NCI-H2196 treated with DMSO at 0.1 percent for 48 hours (cell line): ENCODE measurements around the gene CENPC.
"Not testable (repeated sequence)": the region's sequence is repeated elsewhere in the genome, so short reads cannot be mapped to it uniquely, and the experiment has no call there.

ENCODE experiments used
- DNase-seq: peaks from one replicate; lab custom pipeline; 2025; ENCODE audit not compliant: unreplicated experiment; lab: John Stamatoyannopoulos, UW

The CENPC gene

DNA sequence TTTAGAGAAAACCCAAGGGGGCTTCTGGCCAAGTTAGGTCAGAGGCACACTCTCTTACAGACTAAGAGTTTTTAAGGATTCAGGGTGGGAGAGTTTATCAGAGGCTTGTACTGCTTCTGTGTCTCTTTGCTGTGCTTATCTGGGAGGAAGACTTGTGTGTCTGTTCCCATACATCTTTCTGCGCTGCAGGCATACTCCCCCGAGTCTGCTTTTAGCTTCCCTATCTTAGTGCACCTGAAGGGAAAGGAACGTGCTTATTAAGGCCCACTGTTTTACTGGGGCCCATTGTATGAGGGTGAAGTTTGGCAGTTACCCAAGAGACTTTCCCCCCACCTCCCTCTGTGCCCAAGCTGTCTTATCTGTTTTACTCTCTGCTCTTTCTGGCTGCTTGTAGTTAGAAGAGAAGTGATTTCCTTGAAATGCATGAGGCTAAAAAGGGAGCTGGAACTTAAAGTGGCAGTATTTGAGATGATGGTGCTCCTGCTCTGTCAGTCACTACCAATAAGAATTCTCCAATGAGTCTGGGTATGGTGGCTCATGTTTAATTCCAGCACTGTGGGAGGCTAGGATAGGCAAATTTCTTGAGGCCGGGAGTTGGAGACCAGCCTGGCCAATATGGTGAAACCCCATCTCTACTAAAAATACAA is 7.0 kb upstream of the CENPC start:
- DNase-seq: not testable (repeated sequence)

DNA sequence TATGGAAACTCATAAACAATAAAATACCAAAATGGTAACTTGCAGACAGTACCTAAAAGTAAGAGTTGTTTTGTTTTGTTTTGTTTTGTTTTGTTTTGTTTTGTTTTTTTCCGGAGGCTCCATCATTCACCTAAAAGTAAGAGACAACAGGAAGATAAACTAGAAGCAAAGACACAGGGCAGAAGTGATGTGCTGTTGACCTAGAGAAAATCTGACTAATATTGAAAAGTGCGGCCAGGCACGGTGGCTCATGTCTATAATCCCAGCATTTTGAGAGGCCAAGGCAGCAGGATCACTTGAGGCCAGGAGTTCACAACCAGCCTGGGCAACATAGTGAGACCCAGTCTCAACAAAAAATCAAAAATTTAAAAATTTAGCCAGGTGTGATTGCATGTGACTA is 5.6 kb upstream of the CENPC start:
- DNase-seq: no peak

DNA sequence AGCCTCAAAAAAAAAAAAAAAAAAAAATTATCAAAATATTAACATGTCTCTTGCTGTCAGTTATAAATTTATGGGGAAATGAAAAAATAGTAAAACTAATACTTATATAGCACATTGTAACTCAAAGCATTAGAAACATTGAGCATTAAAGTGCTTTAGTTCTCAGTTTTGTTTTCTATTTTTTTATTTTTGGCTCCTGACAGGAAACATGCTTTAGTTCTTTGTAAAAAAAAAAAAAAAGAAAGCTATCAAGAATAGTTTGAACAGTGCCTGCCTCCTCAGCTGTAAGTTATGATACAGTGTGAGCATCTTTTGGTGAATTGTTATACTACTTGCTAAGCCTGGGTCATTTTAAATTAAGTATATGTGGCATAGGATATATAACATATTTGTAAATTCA is 5.1 kb upstream of the CENPC start:
- DNase-seq: no peak

DNA sequence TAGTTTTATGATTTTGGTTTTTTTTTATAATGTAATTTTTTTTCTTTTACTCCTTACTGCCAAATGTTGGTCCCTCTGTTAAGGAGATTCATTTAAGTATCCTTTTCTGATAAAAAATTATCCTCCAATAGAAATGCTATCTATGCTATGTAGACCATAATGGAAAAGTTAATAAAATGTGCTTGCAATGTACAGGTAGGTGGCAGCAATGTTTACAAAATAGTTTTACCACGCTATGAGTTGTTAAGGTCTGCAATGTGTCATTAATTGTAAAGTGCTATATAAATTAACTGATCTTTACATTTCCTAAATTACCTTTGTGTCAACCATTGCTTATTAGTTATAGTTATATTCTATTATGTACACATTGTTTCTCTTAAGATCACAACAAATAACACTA is 3.8 kb upstream of the CENPC start:
- no peak for DNase-seq

DNA sequence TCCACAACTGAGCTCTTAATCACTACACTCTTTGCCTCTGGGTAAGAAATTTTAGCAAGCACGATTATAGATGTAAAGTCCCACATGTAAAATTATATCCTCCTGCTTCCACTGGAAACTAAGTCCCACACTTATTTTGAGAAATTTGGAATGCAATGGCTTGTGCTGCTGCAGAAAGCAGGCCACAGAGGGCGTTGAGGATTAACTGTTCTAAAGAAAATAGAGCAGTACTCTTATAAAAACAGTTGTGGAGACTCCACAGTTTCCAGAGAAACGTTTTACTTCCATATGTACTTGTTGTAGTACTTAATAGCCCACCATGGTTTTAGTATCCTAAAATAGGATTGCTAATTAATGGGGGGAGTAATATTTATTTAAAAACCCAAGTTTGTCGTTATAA is 1.7 kb upstream of the CENPC start:
- DNase-seq: no peak

DNA sequence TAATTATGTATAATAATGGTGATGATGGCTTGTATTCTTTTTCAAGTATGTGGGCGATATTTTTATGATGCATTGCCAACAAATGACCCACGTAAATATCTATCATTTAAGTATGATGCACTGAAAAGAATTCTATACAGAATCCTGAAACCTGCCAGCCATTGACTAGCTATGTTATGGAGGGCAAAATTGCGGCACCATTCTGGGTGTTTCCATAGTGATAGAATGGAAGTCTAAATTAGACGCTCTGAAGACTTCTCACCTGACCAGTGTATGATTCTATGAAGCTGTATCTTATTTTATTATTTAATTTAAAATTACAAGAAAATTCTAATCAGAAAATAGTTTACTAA is 677 bp upstream of the CENPC start:
- DNase-seq: no peak

DNA sequence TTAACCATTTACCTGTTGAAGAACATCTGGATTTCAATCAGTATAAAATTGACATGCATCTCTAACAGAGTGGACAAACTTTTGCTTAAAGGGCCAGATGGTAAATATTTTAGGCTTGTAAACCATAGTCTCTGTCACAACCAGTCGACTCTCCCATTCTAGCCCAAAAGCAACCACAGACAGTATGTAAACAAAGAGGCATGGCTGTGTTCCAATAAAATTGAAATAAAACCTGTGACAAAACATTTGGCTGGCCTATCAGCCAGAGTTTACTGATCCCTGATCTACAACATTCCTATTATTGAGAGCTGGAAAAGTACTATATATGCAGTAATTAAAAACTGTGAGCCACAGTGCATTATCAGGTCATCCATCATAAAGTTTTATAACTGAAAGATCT is 3.2 kb downstream of the CENPC start:
- DNase-seq: no peak

DNA sequence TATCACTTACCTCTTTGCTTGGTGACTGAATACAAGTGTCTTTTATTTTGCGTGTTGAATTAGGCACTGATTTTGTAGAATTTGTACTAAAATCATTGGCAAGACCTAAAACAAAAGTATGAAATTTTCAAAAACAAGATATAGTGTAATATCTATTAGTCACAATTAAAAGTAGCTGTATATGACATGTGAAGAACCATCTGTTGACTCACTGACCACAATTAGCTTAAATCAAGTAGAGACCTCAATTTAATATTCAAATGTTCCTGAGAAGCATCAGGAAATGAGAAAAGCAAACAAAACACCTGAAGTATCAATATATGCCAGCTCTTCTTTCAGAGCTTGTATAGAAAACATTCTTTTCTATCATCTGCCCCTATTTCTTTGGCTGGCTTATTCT is 5.5 kb downstream of the CENPC start:
- DNase-seq: no peak

DNA sequence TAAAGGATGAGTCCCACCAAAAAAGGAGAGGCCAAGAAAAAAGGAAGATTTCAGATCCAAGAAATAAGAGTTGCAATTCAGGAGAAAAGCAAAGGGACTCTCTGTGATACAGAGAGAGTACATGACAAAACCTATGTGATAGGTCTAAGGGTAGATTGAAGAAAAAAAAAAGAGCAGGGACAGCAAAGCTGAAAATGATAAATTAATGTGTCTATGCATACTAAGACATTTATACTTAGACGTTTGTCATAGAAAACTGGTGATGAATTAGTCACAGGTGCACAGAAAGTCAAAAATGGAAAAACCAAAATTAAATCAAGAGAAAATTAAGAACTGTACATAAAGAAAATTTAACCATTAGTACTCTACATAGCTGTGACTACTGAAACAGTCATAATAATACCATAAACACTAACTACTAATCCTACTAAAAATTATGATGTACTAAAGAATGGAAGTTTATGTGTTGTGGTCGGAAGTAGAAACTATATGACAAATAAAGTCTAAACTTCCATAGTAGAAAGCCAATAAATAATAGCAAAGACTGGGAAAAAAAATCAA is 9.9 kb downstream of the CENPC start:
- DNase-seq: no peak

DNA sequence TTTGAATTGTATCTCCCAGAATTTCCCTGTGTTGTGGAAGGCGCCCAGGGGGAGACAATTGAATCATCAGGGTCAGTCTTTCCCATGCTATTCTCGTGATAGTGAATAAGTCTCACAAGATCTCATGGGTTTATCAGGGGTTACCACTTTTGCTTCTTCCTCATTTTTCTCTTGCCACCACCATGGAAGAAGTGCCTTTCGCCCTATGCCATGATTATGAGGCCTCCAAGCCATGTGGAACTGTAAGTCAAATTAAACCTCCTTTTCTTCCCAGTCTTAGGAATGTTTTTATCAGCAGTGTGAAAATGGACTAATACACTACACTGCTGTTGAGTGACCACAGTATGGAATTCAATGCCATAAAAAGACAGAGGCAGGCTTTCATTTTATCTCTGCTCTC is 12.2 kb downstream of the CENPC start:
- no peak for DNase-seq

DNA sequence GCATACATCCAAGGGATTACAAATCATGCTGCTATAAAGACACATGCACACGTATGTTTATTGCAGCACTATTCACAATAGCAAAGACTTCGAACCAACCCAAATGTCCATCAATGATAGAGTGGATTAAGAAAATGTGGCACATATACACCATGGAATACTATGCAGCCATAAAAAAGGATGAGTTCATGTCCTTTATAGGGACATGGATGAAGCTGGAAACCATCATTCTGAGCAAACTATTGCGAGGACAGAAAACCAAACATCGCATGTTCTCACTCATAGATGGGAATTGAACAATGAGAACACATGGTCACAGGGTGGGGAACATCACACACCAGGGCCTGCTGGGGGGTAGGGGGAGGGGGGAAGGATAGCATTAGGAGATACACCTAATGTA is 12.9 kb downstream of the CENPC start:
- not testable (repeated sequence) for DNase-seq

DNA sequence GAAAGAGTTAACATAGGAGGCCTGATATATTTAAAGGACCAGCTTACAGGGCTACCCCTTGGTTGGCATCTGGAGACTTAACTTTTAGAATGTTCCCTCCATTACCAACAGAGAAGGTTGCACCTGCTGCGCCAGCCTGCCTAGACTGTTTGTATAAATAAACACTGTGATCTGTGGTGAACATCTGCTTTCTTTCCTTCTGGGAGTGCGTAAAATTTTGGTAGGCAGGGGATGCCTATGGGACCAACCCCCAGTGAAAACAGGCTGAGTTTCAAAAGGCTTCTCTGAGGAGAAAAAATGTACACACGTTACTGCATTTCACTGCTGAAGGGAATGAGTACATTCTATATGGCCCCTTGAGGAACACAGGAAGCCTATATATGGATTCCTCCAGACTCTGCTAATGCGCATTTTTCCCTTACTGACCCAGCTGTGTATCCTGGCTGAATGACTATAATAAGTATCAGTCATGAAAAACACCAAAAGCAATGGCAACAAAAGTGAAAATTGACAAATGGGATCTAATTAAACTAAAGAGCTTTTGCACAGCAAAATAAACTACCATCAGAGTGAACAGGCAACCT is 13.8 kb downstream of the CENPC start:
- no peak for DNase-seq

DNA sequence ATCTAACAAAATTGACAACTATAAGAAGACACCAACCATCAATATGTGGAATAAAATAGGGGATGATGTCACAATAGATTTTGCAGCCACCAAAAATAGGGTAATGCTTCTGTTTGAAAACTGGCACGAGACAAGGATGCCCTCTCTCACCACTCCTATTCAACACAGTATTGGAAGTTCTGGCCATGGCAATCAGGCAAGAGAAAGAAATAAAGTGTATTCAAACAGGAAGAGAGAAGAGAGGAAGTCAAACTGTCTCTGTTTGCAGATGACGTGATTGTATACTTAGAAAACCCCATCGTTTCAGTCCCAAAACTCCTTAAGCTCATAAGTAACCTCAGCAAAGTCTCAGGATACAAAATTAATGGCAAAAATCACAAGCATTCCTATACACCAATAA is 21.2 kb downstream of the CENPC start:
- DNase-seq: not testable (repeated sequence)

DNA sequence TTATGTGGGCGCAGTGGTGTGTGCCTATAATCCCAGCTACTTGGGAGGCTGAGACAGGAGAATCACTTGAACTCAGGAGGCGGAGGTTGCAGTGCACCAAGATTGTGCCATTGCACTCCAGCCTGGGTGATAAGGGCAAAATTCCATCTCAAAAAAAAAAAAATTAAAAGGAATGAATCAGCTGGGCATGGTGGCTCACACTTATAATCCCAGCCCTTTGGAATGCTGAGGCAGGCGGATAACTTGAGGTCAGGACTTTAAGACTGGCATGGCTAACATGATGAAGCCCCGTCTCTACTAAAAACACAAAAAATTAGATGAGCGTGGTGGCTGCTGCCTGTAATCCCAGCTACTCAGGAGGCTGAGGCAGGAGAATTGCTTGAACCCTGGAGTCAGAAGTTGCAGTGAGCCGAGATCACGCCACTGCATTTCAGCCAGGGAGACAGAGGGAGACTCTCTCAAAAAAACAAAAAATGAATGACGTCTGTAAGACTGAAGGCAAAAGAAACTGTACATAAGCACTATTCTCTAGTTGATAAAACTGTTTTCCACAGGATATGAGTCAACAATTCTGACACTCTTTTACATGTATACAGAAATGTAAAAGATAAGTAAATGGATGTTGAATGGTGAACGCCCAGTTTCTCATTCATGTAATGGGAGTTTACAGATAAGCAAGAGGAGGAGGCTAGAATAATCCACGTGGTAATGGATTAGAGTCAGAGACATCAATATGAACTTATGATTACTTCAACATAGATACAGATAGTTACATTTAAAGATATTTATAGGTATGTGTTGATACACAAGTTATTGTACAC is 22.2 kb downstream of the CENPC start:
- no peak for DNase-seq

DNA sequence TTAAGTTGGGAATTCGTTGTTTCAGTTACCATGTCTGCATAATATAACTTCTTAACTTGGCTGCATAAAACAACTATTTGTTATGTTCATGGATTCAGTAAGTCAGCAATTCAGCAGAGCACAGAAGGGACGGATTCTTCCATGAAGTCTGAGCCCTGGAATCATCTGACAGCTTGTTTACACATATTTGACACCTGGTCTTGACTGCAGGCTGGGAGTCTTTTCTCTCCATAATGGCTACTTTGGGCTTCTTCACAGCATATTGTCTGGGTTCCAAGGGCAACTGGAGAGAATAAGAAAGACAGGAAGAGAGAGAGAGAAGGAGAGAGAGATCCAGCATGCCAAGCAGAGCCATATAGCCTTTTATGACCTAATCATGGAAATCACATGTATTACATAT is 23.1 kb downstream of the CENPC start:
- no peak for DNase-seq

DNA sequence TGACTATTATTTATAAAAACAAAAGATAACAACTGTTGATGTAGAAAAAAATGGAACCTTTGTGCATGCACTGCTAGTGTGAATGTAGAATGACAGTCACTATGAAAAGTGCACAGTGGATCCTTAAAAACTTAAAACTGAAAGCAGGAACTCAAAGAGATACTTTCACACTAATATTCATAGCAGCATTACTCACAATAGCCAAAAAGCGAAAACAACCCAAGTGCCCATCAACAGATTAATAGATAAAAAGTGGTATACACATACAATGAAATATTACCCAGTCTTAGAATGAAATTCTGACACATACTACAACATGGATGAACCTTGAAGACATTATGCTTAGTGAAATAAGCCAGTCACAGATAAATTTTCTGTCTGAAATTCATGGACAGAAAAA is 23.8 kb downstream of the CENPC start:
- no peak for DNase-seq

DNA sequence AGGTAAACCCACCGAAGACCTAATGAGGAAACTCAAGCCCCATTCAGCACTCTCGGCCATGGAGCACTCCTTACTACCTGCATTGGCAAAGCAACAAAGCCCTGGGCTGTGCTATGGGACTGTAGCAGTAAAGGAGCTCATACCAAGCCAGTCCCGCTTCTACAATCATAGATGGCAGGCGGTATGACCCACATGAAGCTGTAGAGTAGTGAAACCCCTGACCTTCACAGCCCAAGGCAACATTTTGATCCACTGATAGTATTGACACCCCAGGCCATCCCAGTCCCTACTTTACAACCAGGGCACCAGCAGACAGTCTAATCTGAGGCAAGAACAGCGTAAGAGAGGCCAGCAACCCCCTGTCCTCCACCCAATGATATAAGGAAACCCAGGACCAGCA is 25.2 kb downstream of the CENPC start:
- no peak for DNase-seq

DNA sequence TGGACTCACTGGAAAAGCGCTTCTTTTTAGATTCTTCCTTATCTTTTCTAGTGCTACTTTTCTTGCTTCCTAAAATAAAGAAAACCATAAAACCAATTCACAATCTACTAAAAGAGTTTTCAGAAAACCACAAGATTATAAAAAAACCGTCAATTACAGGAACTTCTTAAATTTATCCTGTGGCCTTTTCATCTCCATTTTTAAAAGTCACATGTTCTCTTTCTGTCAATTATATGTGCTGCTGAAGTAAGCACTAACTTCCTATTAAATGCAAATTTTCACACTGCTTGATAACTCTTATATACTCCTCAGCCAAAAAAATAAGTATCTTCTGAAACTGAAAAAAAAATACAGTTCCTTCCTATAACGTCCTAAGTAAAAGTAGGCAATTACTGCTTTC is 32.8 kb downstream of the CENPC start:
- no peak for DNase-seq

DNA sequence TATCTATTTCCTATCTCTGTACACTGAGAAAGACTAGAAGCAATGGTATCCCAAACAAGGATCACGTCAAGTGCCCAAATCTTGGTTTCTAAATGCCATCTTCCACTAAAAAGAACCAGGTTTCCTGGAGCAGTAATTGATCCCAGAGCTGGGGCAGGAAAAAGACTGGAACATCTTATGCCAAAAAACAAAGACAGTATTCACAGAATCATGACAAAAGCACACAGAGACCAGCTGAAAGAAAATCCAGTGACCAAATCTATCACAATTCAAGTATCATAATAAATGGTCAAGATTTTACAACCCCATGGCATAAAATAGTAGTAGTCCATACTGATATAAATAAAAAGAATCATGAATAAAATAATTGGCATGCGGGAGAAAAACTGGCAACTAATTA is 44.9 kb downstream of the CENPC start:
- no peak for DNase-seq

DNA sequence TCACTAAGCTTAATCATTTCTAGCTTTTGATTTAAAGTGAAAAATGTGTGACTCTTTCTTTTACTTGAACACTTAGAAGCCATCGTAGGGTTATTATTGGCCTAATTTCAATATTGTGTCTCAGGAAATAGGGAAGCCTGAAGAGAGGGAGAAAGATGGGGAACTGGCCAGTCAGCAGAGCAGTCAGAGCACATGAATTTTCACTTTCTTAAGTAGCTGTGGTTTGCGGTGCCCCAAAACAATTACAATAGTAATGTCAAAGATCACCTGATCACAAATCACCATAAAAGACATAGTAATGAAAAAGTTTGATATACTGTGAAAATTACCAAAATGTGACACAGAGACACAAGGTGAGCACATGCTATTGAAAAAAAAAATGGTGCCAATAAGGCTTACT is 45.5 kb downstream of the CENPC start:
- DNase-seq: no peak

DNA sequence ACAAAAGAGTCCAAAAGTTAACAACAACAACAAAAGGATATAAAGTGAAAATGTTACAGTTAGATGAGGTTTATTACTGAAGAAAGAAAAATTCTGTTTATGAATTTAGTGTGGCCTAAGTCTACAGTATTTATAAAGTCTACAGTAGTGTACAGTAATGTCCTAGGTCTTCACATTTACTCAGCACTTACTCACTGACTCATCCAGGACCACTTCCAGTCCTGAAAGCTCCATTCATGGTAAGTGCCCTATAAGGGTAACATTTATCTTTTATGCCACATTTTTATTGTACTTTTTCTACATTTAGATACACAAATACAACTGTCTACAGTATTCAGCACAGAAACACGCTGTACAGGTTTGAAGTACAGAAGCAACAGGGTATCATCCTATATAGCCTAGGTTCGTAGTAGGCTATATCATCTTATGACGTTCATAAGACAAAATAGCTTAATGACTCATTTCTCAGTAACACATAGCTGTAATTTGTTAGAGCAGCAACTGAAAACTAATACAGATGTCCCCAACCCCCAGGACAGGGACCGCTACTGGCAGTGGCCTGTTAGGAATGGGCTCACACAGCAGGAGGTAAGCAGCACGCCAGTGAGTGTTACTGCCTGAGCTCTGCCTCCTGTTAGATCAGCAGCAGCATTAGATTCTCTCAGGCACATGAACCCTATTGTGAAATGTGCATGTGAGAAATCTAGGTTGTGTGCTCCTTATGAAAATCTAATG is 61.3 kb downstream of the CENPC start:
- DNase-seq: no peak

DNA sequence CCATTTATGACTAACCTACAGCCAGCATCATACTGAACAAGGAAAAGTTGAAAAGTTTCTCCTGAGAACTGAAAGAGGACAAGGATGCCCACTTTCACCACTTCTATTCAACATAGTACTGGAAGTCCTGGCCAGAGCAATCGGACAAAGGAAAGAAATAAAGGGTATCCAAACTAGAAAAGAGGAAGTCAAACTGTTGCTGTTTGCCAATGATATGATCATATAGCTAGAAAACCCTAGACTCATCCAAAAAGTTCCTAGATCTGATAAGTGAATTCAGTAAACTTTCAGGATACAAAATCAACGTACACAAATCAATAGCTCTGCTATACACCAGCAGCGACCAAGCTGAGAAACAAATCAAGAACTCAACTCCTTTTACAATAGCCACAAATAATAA is 64.5 kb downstream of the CENPC start:
- no peak for DNase-seq
